GM18505 (cell line): ENCODE data around the gene HYAL2.

Experiments
- ATAC-seq: cut with Tn5 transposase; IDR thresholded peaks from one replicate; pipeline ENCODE4 v1.9.1; 2021; ENCODE audit not compliant: unreplicated experiment
- POLR2A ChIP-seq: IDR thresholded peaks from 4 replicates; pipeline ENCODE4 v1.6.1; 2011; ENCODE audit warnings: borderline replicate concordance; ENCODE audit not compliant: insufficient read depth, insufficient read length; ENCODE audit errors: extremely low read depth

Gene HYAL2

DNA sequence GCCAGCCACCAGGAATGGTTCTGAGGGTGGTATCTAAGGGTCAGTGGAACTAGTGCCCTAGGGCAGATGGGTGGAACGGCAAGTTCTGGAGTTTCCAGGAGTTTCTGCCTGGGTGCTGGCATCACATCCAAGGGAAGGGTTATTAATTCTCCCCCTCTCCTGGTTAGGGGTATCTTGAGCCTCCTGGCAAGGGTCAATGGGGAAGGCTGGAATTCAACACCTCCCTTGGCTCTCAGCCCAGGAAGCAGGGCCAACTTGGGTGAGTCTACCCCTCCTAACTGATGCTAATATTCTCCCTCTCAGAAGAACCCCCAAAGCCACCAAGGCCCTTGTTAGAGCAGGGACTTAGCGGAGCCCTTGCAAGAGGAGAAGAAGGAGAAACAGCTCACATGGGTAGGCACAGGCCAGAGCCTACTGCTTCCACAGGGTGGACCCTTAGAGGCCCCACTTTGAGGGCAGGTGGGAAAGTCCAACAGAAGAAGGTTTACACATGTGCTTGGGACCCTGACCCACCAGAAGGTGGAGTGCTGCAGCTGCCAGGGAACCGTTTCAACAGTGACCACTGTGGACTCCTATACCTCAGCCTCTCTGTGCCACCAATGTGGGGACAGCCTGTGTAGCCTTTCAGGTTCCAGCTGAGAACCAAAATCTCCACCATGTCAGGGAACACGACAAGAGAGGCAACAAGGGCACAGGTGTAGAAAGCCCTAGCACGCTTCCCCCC is 33.4 kb upstream of the HYAL2 start:
- ATAC-seq: no peak
- no peak for TF ChIP-seq POLR2A

- ATAC-seq: no peak
- TF ChIP-seq POLR2A: no peak
These were observed 32.3 kb upstream of the HYAL2 start for GRCh38 chr3:50354850-50355249.

- ATAC-seq: no peak
- TF ChIP-seq POLR2A: no peak
These were observed 31.7 kb upstream of the HYAL2 start for GRCh38 chr3:50354186-50354764.

- TF ChIP-seq POLR2A: no peak
- ATAC-seq: no peak
These were observed 30.9 kb upstream of the HYAL2 start for GRCh38 chr3:50353245-50354004.

- ATAC-seq: no peak
- TF ChIP-seq POLR2A: no peak
These were observed 30.2 kb upstream of the HYAL2 start for GRCh38 chr3:50352781-50353180.

DNA sequence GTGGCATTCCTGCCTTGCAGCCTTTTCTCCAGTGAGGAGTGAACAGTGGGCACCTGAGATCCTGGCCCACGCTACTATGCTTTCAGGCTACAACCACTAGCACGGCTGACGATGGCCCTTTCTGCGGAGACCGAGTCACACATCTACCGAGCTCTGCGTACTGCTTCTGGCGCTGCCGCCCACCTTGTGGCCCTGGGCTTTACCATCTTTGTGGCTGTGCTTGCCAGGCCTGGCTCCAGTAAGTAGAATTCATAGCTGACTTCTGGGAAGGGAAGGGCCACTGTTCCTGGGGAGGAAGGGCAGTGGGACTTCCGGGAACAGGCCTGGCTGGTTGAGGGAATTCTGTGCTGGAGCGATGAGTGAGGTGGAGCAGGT is 28.8 kb upstream of the HYAL2 start:
- ATAC-seq: no peak
- TF ChIP-seq POLR2A: no peak

- peak; percentile 95 for TF ChIP-seq POLR2A
- peak; percentile 78 for ATAC-seq
These were observed 28.2 kb upstream of the HYAL2 start, which contains the start of the genes CYB561D2 and NPRL2 for GRCh38 chr3:50350527-50351322. Gene CYB561D2 (plus strand): TSS chr3:50350862. CDS start chr3:50351434, 572 bp downstream. Gene NPRL2 (minus strand): TSS chr3:50350775. CDS start chr3:50350652, 123 bp downstream.

DNA sequence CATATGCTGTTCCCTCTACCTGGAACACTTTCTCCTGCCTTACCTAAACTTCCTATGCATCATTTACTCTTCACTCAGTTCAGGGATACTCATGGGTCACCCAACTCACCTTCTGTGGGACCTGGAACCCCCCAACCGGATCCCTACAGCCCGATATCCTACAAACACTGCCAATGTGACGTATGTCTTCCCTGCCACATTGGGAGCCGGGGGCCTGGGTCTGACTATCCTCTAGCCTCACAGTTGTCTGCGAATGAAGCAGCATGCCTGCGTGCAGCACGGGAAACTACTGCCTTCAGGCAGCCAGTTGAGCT is 27.6 kb upstream of the HYAL2 start:
- no peak for ATAC-seq
- no peak for TF ChIP-seq POLR2A

- no peak for TF ChIP-seq POLR2A
- no peak for ATAC-seq
These were observed 24.8 kb upstream of the HYAL2 start for GRCh38 chr3:50347187-50347813.

DNA sequence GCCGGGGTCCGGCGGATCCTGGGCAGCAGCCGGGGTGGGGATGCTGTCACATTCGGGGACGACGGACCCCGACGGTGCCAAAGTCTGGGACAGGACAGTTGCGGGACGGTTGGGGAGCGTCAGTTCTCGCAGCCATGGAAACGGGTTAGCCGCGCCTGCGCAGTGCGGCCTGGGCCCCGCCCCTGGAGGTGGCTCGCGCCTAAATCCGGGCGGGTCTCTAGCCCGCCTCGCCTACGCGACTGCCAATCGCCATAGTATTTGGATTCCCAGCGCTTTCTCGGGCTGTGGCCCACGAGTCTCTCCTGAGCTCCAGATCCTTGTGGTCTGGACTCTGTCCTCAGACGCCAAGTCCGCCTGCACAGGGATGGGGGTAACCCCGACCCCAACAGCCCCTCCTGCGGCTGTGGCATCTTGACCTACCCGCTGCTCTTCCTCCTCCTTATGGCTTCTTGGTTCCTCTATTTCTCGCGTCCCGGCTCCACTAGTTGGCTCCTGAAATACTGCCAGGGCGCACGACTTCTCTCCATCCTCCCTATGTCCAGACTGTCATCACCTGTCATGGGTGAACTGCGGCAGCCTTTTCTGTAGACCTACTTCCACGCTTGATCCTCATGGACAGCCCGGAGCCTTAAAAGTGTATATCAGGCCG is 23.2 kb upstream of the HYAL2 start, which contains the start of gene ZMYND10:
ZMYND10 (minus strand) TSS at position 147 of the 649 bp plus-strand sequence. CDS start 153 bp downstream, outside the sequence.
- ATAC-seq: no peak
- no peak for TF ChIP-seq POLR2A

DNA sequence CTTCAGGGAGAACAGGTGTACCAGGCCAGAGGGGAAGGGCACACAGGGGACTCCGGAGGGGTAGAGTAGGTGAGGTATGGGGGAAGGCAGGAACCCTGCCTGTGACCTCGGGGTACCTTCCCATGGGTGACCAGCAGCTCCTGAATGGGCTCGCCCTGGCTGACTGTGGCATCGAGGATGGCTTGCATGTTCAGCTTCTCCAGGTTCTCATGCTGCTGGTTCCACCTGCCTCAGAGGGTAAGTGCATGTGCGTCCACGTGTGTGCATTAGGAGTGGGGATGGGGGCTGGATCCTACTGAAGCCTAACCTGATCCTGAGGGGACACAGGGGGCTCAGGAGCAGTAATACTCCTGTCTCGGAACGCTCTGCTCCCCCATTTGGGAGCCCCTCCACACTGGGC is 22.5 kb upstream of the HYAL2 start:
- ATAC-seq: no peak
- no peak for TF ChIP-seq POLR2A
